ENCODE results near the gene BCL11B.

Gene BCL11B

GRCh38 chr14:99124482-99125105, 147.4 kb downstream of the BCL11B start:
- in situ Hi-C loops (cut with MboI; ENCODE audit: low sequenced_read_pairs), result no loop called here

DNA sequence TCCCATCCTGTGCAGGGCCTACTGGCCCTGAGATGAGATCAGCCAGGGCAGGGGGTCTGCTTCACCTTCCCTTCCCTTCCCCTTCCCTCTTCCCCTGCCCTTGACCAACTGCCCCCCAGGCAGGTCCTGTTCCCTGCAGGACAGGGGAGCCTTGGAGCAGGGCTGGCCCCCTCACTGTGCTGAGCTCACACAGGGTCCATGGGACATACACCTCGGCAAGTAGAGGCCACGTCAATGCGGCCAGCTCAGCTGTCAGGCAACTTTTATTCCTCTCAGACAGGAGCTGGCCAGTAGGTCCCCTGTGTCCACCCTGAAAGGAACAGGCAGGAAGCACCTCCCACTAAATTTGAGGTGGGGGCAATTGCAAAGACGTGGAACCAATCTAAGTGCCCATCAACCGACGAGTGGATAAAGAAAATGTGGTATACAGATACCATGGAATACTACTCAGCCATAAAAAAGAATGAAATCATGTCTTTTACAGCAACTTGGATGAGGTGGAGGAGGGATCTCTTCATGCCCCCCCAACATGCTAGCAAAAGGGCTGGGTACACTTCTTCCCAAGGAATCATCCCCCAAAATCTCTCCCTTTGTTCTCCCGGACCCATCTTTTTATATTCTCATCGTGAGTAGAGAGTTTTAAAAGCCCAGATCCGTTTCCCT, 148.7 kb downstream of the BCL11B start:
- in situ Hi-C loops (cut with MboI; ENCODE audit: low sequenced_read_pairs), result no loop called here

- in situ Hi-C loops (cut with MboI; ENCODE audit: low sequenced_read_pairs), result no loop called here
Observed at GRCh38 chr14:99122521-99123125, 149.4 kb downstream of the BCL11B start.

- in situ Hi-C loops (cut with MboI; ENCODE audit: low sequenced_read_pairs), result no loop called here
Observed at GRCh38 chr14:99121319-99121875, 150.6 kb downstream of the BCL11B start.

DNA sequence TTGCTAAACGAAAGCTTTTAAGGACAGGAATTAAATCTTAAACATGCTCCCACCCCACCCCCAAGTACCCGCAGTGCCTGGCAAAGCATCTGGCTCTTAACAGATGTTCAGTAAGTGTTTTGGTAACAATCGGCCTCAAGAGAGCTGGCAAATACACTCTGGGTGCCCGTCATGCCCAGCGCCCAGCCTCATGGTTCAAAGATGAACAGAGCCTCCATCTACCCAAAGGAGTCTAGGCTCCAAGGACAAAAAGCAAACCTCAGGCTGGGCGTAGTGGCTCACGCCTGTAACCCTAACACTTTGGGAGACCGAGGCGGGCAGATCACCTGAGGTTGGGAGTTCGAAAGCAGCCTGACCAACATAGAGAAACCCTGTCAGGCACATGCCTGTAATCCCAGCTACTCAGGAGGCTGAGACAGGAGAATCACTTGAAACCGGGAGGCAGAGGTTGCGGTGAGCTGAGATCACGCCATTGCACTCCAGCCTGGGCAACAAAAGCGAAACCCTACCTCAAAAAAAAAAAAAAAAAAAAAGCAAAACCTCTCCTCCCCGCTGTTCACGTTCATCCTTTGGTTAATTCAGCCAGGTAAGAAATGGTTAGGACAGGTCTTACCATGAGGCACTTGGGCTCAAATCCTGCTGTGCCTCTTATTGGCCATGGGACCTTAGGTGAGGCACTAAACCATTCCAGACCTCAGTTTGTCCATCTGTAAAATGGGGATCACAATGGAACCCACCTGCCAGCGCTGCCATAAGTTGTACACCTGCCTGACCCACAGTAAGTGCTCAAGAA, 151.3 kb downstream of the BCL11B start:
- in situ Hi-C loops (cut with MboI; ENCODE audit: low sequenced_read_pairs), result no loop called here

GRCh38 chr14:99119554-99120525, 152.2 kb downstream of the BCL11B start:
- in situ Hi-C loops (cut with MboI; ENCODE audit: low sequenced_read_pairs), result no loop called here

Data from HL-60/S4 treated with phorbol 12-myristate 13-acetate at 8.2 ng/mL for 4 days and 3 days (cell line).